Parathyroid adenoma (tissue), 2 donors: ENCODE results near the gene ACKR2.

Source experiments
- H2AFZ ChIP-seq: fragments of 300-600 bp; sonication (generic); one replicate; pipeline ENCODE4 v1.7.0; 2017; ENCODE audit warnings: antibody characterized with exemption, mild to moderate bottlenecking
- H3K27ac ChIP-seq: fragments of 300-600 bp; sonication (generic); one replicate; pipeline ENCODE4 v1.7.0; 2017
- H3K27me3 ChIP-seq: fragments of 300-600 bp; sonication (generic); one replicate; pipeline ENCODE4 v1.7.0; 2017; ENCODE audit warnings: low read length; ENCODE audit not compliant: control insufficient read depth, insufficient read depth
- H3K36me3 ChIP-seq: fragments of 300-600 bp; sonication (generic); one replicate; pipeline ENCODE4 v1.7.0; 2017; ENCODE audit warnings: low read length; ENCODE audit not compliant: control insufficient read depth, insufficient read depth
- H3K4me1 ChIP-seq: fragments of 300-600 bp; sonication (generic); one replicate; pipeline ENCODE4 v1.7.0; 2017; ENCODE audit warnings: control low read depth
- H3K4me2 ChIP-seq: fragments of 300-600 bp; sonication (generic); one replicate; pipeline ENCODE4 v1.7.0; 2017; ENCODE audit warnings: low read length
- H3K4me3 ChIP-seq: fragments of 300-600 bp; sonication (generic); one replicate; pipeline ENCODE4 v1.7.0; 2017; ENCODE audit warnings: low read depth, low read length
- H3K79me2 ChIP-seq: fragments of 300-600 bp; sonication (generic); one replicate; pipeline ENCODE4 v1.7.0; 2017; ENCODE audit warnings: control low read depth
- H3K9ac ChIP-seq: fragments of 300-600 bp; sonication (generic); one replicate; pipeline ENCODE4 v1.7.0; 2017; ENCODE audit warnings: mild to moderate bottlenecking
- H3K9me3 ChIP-seq: fragments of 300-600 bp; sonication (generic); one replicate; pipeline ENCODE4 v1.7.0; 2017; ENCODE audit warnings: low read length; ENCODE audit not compliant: control insufficient read depth
- TF ChIP-seq, protein P1 (sequence below): fragments of 300-600 bp; sonication (generic); IDR thresholded peaks from one replicate; pipeline ENCODE4 v1.7.0; 2017; ENCODE audit warnings: antibody characterized with exemption, mild to moderate bottlenecking
- donor health status: primary hyperparathyroidism.

The ACKR2 gene

GRCh38 chr3:42914771-42915515 lies 105.7 kb downstream of the ACKR2 start:
- Histone ChIP-seq H2AFZ (no peak overlapping the region), H3K27me3 (no peaks in the 10 kb centered on the region), H3K27ac (no peak overlapping the region), H3K4me2 (no peak overlapping the region), H3K4me1 (no peaks in the 10 kb centered on the region), H3K9me3 (no peaks in the 10 kb centered on the region), H3K36me3 (no peaks in the 10 kb centered on the region), H3K9ac (no peak overlapping the region), H3K4me3 (no peak overlapping the region), H3K79me2 (no peaks in the 10 kb centered on the region)
- TF ChIP-seq, protein P1, sequence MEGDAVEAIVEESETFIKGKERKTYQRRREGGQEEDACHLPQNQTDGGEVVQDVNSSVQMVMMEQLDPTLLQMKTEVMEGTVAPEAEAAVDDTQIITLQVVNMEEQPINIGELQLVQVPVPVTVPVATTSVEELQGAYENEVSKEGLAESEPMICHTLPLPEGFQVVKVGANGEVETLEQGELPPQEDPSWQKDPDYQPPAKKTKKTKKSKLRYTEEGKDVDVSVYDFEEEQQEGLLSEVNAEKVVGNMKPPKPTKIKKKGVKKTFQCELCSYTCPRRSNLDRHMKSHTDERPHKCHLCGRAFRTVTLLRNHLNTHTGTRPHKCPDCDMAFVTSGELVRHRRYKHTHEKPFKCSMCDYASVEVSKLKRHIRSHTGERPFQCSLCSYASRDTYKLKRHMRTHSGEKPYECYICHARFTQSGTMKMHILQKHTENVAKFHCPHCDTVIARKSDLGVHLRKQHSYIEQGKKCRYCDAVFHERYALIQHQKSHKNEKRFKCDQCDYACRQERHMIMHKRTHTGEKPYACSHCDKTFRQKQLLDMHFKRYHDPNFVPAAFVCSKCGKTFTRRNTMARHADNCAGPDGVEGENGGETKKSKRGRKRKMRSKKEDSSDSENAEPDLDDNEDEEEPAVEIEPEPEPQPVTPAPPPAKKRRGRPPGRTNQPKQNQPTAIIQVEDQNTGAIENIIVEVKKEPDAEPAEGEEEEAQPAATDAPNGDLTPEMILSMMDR: no peak
